Activated CD8-positive, alpha-beta memory T cell treated with anti-CD3 and anti-CD28 coated beads, Interleukin-2, amount 10 ng/mL, durations not matched to agents 7 days and 5 days (primary cell): ENCODE data around the gene PELI1. TPM values are rescaled to one million over a fixed set of nuclear protein-coding genes. Genes with fewer than 3 reads are reported as not detected.

ENCODE experiments used
- ATAC-seq: fragments of 150-1000 bp; cut with Tn5 transposase; one replicate; pipeline ENCODE4 v1.10.0; 2021; ENCODE audit warnings: moderate library complexity
- CTCF ChIA-PET: fragments of 350-600 bp; sonication (Branson Sonifier 250); formaldehyde crosslinking; loops from one replicate; lab custom pipeline; 2021; ENCODE audit warnings: antibody characterized with exemption; lab: Charles Lee
- DNase-seq: peaks from one replicate; pipeline ENCODE4 v3.0.0-alpha.2; 2020
- H3K27ac Mint-ChIP-seq: one replicate; pipeline ENCODE4 v1.8.0; 2021; ENCODE audit warnings: mild to moderate bottlenecking, mixed read lengths
- H3K27me3 Mint-ChIP-seq: one replicate; pipeline ENCODE4 v1.8.0; 2021; ENCODE audit warnings: mixed read lengths
- H3K36me3 Mint-ChIP-seq: one replicate; pipeline ENCODE4 v1.8.0; 2021; ENCODE audit warnings: mild to moderate bottlenecking, mixed read lengths
- H3K4me1 Mint-ChIP-seq: one replicate; pipeline ENCODE4 v1.8.0; 2021; ENCODE audit warnings: mixed read lengths
- H3K4me3 Mint-ChIP-seq: one replicate; pipeline ENCODE4 v1.8.0; 2021; ENCODE audit warnings: mild to moderate bottlenecking, moderate library complexity, mixed read lengths
- H3K9me3 Mint-ChIP-seq: one replicate; pipeline ENCODE4 v1.8.0; 2022; ENCODE audit warnings: low read depth, mixed read lengths
- total RNA-seq, 2 experiments: library from RNA; stranded (reverse); gene quantifications; one replicate each; pipeline ENCODE4 v1.2.3, GENCODE V29; 2021

The PELI1 gene
- total RNA-seq, 2 experiments from 2014 or later, result 39.0 to 40.1 TPM

DNA sequence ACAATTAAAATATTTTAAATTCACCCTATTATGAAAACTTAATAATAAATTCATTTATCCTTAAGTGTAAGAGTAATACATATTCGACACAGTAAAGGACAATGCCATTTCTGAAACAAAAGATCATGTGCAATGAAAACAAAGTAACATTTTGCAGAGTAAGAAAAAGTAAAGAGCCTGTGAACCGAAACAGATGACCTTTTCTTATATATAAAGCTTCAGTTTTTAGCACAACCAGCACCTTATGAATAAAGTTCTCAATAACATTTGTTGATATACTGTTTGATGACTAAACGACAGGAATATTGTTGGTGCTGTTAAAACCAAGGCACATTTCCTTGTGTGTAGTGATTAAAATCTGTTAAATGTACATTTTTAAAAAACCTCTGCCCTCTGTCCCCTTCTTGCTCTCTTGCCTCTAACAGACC lies 1.5 kb downstream of the PELI1 start:
- H3K27me3 Mint-ChIP-seq, result no peaks in the 10 kb centered on the region
- H3K9me3 Mint-ChIP-seq, result no peaks in the 10 kb centered on the region
- no peak for DNase-seq
- peaks cover 31% of the 10 kb centered on the region for H3K36me3 Mint-ChIP-seq
- H3K27ac Mint-ChIP-seq, result peak overlapping the region; percentile 97
- H3K4me1 Mint-ChIP-seq, result peaks cover 42% of the 10 kb centered on the region
- CTCF ChIA-PET, result interaction anchor here (1.0 to 1.2 kb wide), 5 partner anchors 9 to 93 kb away, joined by 3 to 4 read pairs (median 3); no protein-coding TSS in a partner anchor
- no peak for ATAC-seq
- peak overlapping the region; percentile 87 for H3K4me3 Mint-ChIP-seq

- peaks cover 36% of the 10 kb centered on the region for H3K36me3 Mint-ChIP-seq
- no peaks in the 10 kb centered on the region for H3K9me3 Mint-ChIP-seq
- peaks cover 50% of the 10 kb centered on the region for H3K4me1 Mint-ChIP-seq
- no peak for ATAC-seq
- H3K27me3 Mint-ChIP-seq, result no peaks in the 10 kb centered on the region
- peak overlapping the region; percentile 87 for H3K4me3 Mint-ChIP-seq
- H3K27ac Mint-ChIP-seq, result peak overlapping the region; percentile 97
- CTCF ChIA-PET, result interaction anchor here (0.6 to 1.6 kb wide), 4 partner anchors 36 to 855 kb away, joined by 3 read pairs; no protein-coding TSS in a partner anchor
- no peak for DNase-seq
Measured at GRCh38 chr2:64141674-64142405, 2.4 kb downstream of the PELI1 start.

DNA sequence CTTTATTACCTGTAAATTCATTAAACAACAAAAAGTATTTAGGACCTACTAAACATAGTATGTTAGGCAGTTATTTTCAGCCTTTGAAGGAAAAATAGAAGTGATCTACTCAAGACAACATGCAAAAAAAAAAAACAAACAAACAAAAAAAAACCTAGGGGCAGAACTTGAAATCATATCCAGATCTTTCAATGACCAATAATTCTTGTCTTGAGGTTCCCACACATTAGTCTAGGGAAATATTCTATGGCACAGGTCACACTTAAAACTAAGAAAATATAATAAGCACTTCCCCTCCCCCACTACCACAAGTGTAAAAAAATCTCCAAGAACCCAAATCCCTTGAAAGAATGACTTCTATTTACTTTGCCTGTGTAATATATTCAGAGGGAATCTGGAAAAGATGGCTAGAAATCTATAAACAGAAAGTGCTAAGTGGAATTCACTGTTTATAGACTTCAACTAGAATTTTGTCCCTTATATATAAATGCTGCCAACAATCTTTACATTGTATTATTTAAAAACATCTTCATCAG lies 3.5 kb downstream of the PELI1 start:
- CTCF ChIA-PET, result interaction anchor here (0.6 to 1.6 kb wide), 4 partner anchors 35 to 857 kb away, joined by 3 to 6 read pairs (median 3); no protein-coding TSS in a partner anchor
- Mint-ChIP-seq H3K9me3 (no peaks in the 10 kb centered on the region), H3K27ac (peak overlapping the region; percentile 59), H3K27me3 (no peaks in the 10 kb centered on the region), H3K4me3 (peak overlapping the region; percentile 48), H3K4me1 (peaks cover 57% of the 10 kb centered on the region), H3K36me3 (peaks cover 39% of the 10 kb centered on the region)
- DNase-seq (no peak), ATAC-seq (no peak)

- Mint-ChIP-seq H3K27ac (no peak overlapping the region), H3K36me3 (peaks cover 39% of the 10 kb centered on the region), H3K4me1 (peaks cover 63% of the 10 kb centered on the region), H3K9me3 (no peaks in the 10 kb centered on the region), H3K4me3 (no peak overlapping the region), H3K27me3 (no peaks in the 10 kb centered on the region)
- CTCF ChIA-PET, result no interaction called here
- DNase-seq (no peak), ATAC-seq (no peak)
Measured at GRCh38 chr2:64139956-64140355, 4.3 kb downstream of the PELI1 start.

DNA sequence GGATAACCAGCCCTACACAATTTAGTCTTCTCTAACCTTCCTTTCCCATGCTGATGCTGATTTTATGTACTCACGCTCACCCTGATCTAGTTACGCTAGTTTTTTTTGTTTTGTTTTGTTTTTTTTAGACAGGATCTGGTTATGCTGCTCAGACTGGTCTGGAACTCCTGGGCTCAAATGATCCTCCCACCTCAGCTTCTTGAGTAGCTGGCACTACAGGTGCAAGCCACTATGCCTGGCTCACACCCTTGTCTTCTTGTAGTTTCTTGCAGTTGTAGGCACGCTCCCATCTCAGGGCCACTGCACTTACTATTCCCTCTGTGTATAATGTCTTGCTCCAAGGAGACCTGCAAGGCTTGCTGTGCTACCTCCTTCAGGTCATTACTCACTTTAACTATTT lies 6.2 kb downstream of the PELI1 start:
- DNase-seq (no peak), ATAC-seq (no peak)
- peaks cover 73% of the 10 kb centered on the region for H3K4me1 Mint-ChIP-seq
- no peaks in the 10 kb centered on the region for H3K9me3 Mint-ChIP-seq
- H3K4me3 Mint-ChIP-seq, result no peak overlapping the region
- CTCF ChIA-PET, result no interaction called here
- H3K27ac Mint-ChIP-seq, result no peak overlapping the region
- no peaks in the 10 kb centered on the region for H3K27me3 Mint-ChIP-seq
- peaks cover 39% of the 10 kb centered on the region for H3K36me3 Mint-ChIP-seq

GRCh38 chr2:64137567-64137966 lies 6.7 kb downstream of the PELI1 start:
- H3K4me3 Mint-ChIP-seq, result no peak overlapping the region
- H3K27me3 Mint-ChIP-seq, result no peaks in the 10 kb centered on the region
- no peak overlapping the region for H3K27ac Mint-ChIP-seq
- CTCF ChIA-PET, result no interaction called here
- H3K9me3 Mint-ChIP-seq, result no peaks in the 10 kb centered on the region
- ATAC-seq, result no peak
- peaks cover 75% of the 10 kb centered on the region for H3K4me1 Mint-ChIP-seq
- no peak for DNase-seq
- peaks cover 40% of the 10 kb centered on the region for H3K36me3 Mint-ChIP-seq

GRCh38 chr2:64135421-64135820 lies 8.8 kb downstream of the PELI1 start:
- CTCF ChIA-PET, result interaction anchor here (1.0 to 2.5 kb wide), 5 partner anchors 11 to 353 kb away, joined by 3 to 6 read pairs (median 4); no protein-coding TSS in a partner anchor
- Mint-ChIP-seq H3K4me1 (peaks cover 73% of the 10 kb centered on the region), H3K9me3 (no peaks in the 10 kb centered on the region), H3K27ac (peak overlapping the region; percentile 42), H3K4me3 (no peak overlapping the region), H3K36me3 (peaks cover 44% of the 10 kb centered on the region), H3K27me3 (no peaks in the 10 kb centered on the region)
- ATAC-seq (peak; percentile 24), DNase-seq (no peak)

DNA sequence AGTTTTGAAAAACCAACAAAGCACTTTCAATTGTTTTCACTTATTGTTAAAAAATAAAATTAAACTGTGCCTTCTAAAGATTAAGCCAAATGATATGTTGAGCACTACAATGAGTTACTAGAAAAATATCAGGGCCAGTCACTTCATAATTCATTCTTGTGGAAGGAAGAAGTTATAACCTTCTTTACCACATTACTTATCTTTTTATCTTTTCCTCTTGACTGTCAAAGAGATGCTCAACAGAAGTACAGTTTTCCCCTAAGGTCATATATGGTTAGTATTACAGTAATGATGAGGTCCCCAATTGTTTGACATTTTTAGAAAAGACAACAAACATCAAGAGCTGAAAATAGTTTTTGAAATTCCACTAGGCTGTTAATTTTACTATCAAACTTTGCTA lies 9.4 kb downstream of the PELI1 start:
- Mint-ChIP-seq H3K27ac (peak overlapping the region; percentile 42), H3K9me3 (no peaks in the 10 kb centered on the region), H3K4me3 (no peak overlapping the region), H3K36me3 (peaks cover 41% of the 10 kb centered on the region), H3K4me1 (peaks cover 71% of the 10 kb centered on the region), H3K27me3 (no peaks in the 10 kb centered on the region)
- DNase-seq (no peak), ATAC-seq (peak; percentile 67)
- CTCF ChIA-PET, result interaction anchor here (1.5 to 2.5 kb wide), 4 partner anchors 17 to 353 kb away, joined by 3 to 9 read pairs (median 5); no protein-coding TSS in a partner anchor

DNA sequence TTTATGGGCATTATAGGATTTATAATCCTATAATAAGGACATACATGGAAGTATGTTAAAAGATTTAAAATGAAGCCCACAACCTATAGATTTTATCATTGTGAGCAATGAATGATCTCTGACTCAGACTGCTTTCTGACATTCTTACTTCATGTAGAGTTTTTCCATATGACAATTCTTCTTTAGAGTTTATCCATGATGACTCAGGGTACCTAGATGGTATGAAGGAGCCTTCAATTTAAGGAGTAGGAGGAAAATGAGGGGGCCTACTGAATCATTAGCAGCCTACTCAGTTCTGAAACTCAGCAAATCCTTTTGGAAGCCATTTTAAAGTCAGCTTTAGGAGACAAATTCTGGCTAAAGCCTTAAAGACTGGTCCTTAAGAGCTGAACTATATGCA lies 10.4 kb downstream of the PELI1 start:
- peak; percentile 46 for ATAC-seq

DNA sequence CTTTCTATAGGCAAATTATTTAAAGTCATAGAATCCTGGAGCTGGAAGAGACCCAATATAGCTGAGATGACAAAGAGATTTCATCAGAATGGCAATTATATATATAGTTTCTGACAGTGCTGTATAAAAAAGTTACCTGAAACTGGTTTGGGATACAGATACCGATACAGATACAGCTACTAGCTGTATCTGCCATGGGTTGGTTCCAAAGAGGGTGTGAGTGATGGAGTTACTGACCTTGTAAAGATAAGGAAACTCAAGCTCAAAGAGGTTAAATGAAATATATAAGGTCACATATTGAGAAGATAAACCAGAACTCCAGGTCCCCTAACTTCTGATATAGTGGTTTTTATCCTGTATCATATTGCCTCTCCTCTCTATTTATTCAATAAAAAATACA lies 10.9 kb downstream of the PELI1 start:
- CTCF ChIA-PET, result interaction anchor here (1.6 to 2.5 kb wide), 3 partner anchors 10 to 198 kb away, joined by 3 to 9 read pairs (median 6); no protein-coding TSS in a partner anchor
- no peak overlapping the region for H3K4me3 Mint-ChIP-seq
- H3K27ac Mint-ChIP-seq, result no peak overlapping the region

More for the DNA sequence above, 10.4 kb downstream of the PELI1 start:
- Mint-ChIP-seq H3K4me1 (peaks cover 68% of the 10 kb centered on the region), H3K9me3 (no peaks in the 10 kb centered on the region), H3K36me3 (peaks cover 34% of the 10 kb centered on the region), H3K27ac (peak overlapping the region; percentile 24), H3K27me3 (no peaks in the 10 kb centered on the region), H3K4me3 (no peak overlapping the region)
- CTCF ChIA-PET, result interaction anchor here (1.6 to 2.5 kb wide), 4 partner anchors 9 to 354 kb away, joined by 3 to 9 read pairs (median 5); no protein-coding TSS in a partner anchor
- no peak for DNase-seq

DNA sequence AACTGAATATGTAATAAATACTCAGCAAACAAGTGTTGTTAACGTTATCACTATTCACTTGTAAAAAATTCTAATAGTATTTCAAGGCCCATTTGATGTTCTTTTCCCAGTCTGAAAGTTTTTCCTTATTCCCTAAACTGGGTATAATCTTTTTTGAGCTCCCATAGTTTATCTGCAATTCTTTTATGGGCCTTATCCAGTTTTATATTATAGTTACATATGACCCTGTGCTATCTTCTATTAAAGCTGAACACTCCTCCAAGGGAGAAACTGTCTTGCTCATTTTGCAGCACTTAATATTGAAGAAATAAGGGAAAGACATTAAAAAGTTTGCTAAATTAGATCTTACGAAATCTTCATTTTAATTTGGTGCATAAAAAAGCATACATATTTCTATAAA lies 13.9 kb downstream of the PELI1 start:
- ATAC-seq, result no peak
- Mint-ChIP-seq H3K9me3 (no peaks in the 10 kb centered on the region), H3K4me1 (peaks cover 49% of the 10 kb centered on the region), H3K36me3 (peaks cover 34% of the 10 kb centered on the region), H3K27ac (no peak overlapping the region), H3K27me3 (no peaks in the 10 kb centered on the region), H3K4me3 (no peak overlapping the region)
- CTCF ChIA-PET, result interaction anchor here (0.6 kb wide), 1 partner anchor 547 kb away, joined by 3 read pairs; no protein-coding TSS in a partner anchor
- DNase-seq, result no peak

More for the DNA sequence above, 10.9 kb downstream of the PELI1 start:
- no peak for ATAC-seq
- no peaks in the 10 kb centered on the region for H3K9me3 Mint-ChIP-seq
- no peaks in the 10 kb centered on the region for H3K27me3 Mint-ChIP-seq
- H3K36me3 Mint-ChIP-seq, result peaks cover 34% of the 10 kb centered on the region
- no peak for DNase-seq
- peaks cover 66% of the 10 kb centered on the region for H3K4me1 Mint-ChIP-seq

DNA sequence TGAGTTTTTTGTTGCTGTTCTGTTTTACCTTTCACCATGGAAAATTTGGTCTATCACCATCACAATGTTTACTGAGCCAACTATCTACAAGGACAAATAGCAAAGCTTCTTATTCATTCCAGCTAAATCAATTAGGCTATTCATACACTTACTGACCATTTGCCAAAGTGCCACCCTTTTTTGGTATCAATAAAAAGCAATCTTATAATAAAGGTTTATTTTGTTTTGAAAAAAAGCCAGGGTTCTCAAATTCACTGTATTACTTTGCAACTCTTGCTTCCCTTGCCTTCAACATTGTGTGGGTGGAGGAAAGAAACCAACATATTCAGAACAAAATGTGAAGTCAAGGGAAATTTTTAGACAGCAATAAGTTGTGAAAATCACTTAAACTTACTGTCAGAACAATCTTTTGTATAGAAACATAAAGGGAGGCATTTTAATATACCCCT lies 15.3 kb downstream of the PELI1 start:
- ATAC-seq, result no peak
- no peaks in the 10 kb centered on the region for H3K9me3 Mint-ChIP-seq
- DNase-seq, result no peak
- no peak overlapping the region for H3K4me3 Mint-ChIP-seq
- CTCF ChIA-PET, result no interaction called here
- H3K27me3 Mint-ChIP-seq, result no peaks in the 10 kb centered on the region
- peaks cover 44% of the 10 kb centered on the region for H3K4me1 Mint-ChIP-seq
- H3K27ac Mint-ChIP-seq, result no peak overlapping the region
- H3K36me3 Mint-ChIP-seq, result peaks cover 36% of the 10 kb centered on the region

GRCh38 chr2:64128406-64128805 lies 15.8 kb downstream of the PELI1 start:
- peaks cover 46% of the 10 kb centered on the region for H3K4me1 Mint-ChIP-seq
- no peaks in the 10 kb centered on the region for H3K9me3 Mint-ChIP-seq
- no peak for DNase-seq
- CTCF ChIA-PET, result no interaction called here
- no peaks in the 10 kb centered on the region for H3K27me3 Mint-ChIP-seq
- ATAC-seq, result no peak
- peaks cover 39% of the 10 kb centered on the region for H3K36me3 Mint-ChIP-seq
- no peak overlapping the region for H3K27ac Mint-ChIP-seq
- H3K4me3 Mint-ChIP-seq, result no peak overlapping the region
